HG03280 (cell line): ENCODE measurements around the gene CYP2J2.
"Not testable (repeated sequence)": the region's sequence is repeated elsewhere in the genome, so short reads cannot be mapped to it uniquely, and the experiment has no call there.

Experiments
- ATAC-seq: cut with Tn5 transposase; IDR thresholded peaks from one replicate; pipeline ENCODE4 v1.9.1; 2021; ENCODE audit warnings: mild to moderate bottlenecking, moderate library complexity; ENCODE audit not compliant: unreplicated experiment

Gene CYP2J2, protein sequence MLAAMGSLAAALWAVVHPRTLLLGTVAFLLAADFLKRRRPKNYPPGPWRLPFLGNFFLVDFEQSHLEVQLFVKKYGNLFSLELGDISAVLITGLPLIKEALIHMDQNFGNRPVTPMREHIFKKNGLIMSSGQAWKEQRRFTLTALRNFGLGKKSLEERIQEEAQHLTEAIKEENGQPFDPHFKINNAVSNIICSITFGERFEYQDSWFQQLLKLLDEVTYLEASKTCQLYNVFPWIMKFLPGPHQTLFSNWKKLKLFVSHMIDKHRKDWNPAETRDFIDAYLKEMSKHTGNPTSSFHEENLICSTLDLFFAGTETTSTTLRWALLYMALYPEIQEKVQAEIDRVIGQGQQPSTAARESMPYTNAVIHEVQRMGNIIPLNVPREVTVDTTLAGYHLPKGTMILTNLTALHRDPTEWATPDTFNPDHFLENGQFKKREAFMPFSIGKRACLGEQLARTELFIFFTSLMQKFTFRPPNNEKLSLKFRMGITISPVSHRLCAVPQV

DNA sequence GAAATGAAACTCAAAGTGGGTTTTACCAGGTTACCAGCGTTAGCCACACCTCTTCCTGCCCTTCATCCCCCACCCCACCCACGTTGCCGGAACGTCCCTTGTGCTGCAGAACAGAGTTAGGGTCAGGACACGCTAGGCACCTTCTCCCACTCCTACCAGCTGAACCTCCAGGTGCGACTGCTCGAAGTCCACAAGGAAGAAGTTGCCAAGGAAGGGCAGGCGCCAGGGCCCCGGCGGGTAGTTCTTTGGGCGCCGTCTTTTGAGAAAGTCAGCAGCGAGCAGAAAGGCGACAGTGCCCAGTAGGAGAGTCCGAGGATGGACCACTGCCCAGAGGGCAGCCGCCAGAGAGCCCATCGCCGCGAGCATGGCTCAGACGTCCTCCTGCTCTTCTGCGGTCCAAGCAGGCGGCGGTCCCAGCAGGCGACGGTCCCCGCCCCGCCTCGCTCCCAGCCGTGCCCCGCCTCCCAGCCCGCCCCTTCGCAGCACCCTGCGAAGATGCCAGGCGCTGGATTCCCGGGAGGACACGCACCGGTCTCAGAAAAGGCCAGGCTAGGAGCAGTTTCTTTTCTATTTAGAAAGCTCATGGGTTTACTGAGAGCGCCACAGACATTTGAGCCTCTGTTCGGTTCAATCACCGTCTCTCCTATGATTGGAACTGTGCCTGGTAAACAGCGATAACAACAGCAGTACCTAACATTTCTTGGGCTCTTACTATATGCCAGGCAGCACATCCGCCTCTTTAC, at the start of gene CYP2J2:
Gene CYP2J2 (minus strand): TSS at position 393 of the 743 bp plus-strand sequence. CDS start 27 bp downstream, at position 366.
- peak; percentile 56 for ATAC-seq

- no peak for ATAC-seq
Observed at GRCh38 chr1:59973719-59974118, 47.1 kb upstream of the CYP2J2 start.

DNA sequence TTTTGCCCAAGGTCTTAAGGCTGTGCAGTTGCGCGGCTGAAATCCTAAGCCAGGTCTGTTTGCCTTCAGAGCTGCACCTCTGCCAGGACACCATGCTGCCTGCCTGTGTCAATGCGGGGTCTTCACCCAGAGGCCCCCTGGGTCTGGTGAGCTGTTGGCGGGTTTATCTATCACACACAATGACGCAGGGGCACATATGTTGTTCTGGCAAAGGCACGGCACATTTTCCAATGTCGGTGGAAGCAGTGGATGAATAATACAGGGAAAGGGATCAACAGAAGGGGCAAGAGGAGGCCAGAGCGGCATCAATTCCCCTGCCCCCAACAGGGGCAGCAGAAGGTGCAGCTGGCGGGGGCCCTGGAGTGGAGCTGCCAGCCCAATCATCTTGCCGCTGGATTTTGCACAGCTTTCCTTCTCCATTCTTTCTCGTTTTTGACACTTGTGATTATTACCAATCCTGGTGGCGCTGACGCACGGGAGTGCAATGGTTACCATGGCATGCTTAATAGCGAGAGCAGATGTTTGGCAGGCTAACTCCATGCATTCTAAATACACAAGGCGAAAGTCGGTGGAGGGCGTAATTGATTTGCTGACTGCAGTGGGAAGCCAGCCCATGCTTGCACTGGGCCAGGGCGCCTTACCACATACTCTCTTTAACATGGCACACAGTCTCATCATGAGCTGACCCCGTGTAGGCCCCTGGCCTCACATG, 45.8 kb upstream of the CYP2J2 start:
- ATAC-seq = no peak

- ATAC-seq = peak; percentile 62
Observed at GRCh38 chr1:59971464-59971911, 44.9 kb upstream of the CYP2J2 start.

- not testable (repeated sequence) for ATAC-seq
Observed at GRCh38 chr1:59969542-59970175, 43.1 kb upstream of the CYP2J2 start.

- not testable (repeated sequence) for ATAC-seq
Observed at GRCh38 chr1:59968746-59969145, 42.2 kb upstream of the CYP2J2 start.

GRCh38 chr1:59967780-59968179, 41.2 kb upstream of the CYP2J2 start:
- no peak for ATAC-seq

DNA sequence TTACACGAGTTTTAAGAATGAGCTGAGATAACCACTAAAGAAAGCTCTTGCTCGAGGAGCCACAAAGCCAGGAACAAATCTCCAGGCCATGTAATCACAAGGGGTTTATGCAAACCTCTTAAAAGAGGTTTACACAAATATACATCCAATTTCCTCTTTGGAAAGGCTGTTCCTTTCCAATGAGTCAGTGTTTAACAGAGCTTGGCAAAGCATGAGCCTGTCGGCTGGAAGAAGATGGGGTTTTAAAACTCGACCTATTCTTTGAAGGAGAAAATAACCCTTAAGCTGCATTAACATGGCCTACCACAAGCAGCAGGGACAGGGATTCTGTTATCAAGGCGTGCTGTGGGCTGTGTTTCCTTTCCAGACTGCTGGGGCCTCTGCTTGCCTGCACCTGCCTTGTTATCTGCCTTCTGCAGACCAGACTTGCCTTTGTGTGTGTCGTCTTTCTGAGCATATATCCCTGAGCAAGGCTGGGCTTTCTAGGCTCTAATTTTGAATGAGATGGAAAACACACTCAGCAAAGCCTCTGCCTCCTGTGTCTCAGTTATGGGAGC, 40.6 kb upstream of the CYP2J2 start:
- ATAC-seq = no peak

DNA sequence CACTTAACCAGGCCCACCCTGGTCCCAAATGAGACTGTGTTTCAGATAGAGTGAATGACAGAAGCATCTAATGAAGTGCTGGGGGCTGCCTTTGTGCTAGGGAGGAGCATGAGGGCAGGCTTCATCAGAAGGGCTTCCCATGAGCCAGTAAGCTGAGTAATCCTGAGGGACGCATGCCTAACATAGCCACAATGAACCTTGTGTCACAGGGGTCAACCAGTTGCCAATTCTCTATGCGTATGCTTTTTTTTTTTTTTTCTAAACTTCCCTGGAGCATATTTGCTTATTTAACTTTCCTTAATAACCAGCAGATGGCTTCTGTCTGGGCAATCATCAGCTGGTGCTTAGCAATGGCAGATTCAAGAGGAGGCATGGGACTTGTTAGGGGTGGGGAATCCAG, 25.5 kb upstream of the CYP2J2 start:
- ATAC-seq = no peak

GRCh38 chr1:59949648-59950047, 23.1 kb upstream of the CYP2J2 start:
- ATAC-seq = no peak

DNA sequence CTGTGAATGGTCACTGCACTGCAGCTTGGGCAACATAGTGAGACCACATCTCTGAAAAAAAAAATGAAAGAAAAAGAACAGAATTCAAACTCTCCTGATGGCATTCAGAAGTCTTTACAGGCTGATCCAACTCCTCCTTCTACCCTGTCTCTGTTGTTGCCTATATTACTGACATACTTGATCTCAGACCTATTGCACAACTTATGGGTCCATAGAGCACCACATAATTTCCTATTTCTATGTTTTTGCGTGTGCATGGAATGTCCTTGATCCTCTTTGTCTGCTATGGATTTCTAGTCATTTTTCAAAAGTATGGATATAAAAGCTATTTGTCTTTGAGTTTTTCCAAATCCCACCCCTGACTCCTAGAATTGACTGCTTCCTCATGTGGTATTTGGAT, 22.4 kb upstream of the CYP2J2 start:
- no peak for ATAC-seq

DNA sequence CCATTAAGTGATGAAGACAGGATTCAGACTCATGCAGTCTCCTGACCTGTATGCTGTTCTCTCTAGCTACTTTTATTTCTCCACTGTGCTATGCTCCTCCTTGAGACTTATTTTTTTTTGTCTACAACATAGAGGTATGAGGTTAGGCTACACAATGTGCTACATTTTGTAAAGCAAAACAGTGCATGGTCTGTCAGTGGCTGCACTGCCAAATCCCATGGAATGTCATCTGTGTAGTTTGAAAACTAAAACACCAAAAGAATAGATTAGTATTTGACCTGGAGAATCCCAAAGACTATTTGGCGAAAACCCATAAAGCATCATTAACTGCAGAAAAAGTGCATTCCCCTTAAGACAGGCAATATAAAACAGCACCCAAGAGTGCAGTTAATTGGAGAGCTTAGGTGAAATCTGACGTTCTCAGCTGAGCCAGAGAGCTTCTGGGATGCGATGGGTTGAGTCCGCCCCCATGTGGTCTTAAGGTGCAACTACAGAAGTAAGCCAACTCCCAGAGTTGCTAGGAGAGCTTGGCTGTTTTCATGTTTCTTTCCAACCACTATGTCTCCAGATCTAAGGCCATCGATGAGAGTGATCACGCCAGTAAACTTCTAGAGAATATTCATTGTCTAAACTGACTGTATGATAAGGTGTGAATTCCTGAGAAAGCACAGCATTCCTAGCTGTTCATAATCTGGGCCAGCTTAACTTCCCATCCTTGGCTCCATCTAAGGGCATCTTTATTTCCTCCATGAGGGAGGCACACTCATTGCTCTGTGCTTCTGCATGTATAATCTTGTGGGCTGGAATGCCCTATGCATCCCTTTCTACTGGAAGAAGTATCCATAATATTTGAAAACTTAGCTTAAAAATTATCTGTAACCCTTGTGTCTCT, 20.7 kb upstream of the CYP2J2 start:
- peak; percentile 93 for ATAC-seq

GRCh38 chr1:59945790-59946189, 19.2 kb upstream of the CYP2J2 start:
- no peak for ATAC-seq

GRCh38 chr1:59939393-59939792, 12.8 kb upstream of the CYP2J2 start:
- ATAC-seq = no peak

DNA sequence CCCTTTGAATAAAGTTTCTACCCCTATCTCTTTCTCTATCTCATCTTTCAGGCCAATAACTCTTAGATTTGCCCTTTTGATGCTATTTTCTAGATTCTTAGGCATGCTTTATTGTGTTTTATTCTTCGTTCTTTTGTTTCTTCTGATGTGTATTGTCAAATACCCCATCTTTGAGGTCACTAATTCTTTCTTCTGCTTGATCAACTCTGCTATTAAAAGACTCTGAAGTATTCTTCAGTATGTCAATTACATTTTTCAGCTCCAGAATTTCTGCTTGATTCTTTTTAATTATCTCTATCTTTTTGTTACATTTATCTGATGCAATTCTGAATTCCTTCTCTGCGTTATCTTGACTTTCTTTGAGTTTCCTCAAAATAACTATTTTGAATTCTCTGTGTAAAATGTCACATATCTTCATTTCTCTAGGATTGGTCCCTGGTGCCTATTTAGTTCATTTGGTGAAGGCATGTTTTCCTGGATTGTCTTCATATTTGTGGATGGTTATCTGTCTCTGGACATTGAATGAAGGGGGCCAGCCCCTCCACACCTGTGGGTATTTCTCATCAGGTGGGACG, 11.2 kb upstream of the CYP2J2 start:
- ATAC-seq = no peak

GRCh38 chr1:59936358-59936821, 9.8 kb upstream of the CYP2J2 start:
- no peak for ATAC-seq

GRCh38 chr1:59928996-59929395, 2.4 kb upstream of the CYP2J2 start:
- ATAC-seq = no peak

DNA sequence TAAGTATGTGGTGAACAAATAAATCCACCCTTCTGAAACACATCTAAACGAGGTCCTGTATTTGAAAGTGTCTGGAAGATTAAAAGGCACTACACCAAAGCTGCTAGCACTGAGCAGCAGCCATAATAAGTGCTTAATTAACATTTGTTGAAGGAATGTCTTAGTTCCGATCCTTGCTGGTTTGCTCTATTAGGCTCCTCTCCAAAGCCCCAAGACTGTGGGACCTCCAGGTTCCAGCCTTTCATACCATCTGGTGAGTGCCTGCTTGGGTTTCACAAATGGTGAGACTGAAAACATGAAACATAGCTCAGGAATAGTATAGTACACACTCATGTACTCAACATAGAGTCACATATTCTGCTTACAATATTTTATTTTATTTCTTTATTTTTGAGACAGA, 640 bp upstream of the CYP2J2 start:
- no peak for ATAC-seq

- no peak for ATAC-seq
Observed at GRCh38 chr1:59924653-59925052, 1.9 kb downstream of the CYP2J2 start.
